Sigmoid colon (tissue), 4 donors: ENCODE measurements around the gene PRKAG2.

Experiments
- EP300 ChIP-seq, 4 donors: sonication (generic); formaldehyde crosslinking; IDR thresholded peaks; one replicate each; pipeline ENCODE4 v1.6.1; 2017; ENCODE audit warnings: antibody characterized with exemption in 4 of 4
- POLR2A ChIP-seq, 2 donors: fragments of 450-650 bp; IDR thresholded peaks; one replicate each; pipeline ENCODE4 v1.6.1; 2016; ENCODE audit warnings: antibody characterized with exemption in 2 of 2, mild to moderate bottlenecking in 2 of 2, moderate library complexity in 2 of 2
- TF ChIP-seq, protein P1 (sequence below), 4 experiments: fragments of 450-650 bp in 3 of 4; fragments of 200-600 bp in 1 of 4; IDR thresholded peaks; one replicate each; pipeline ENCODE4 v1.5.1; 2016 to 2019; ENCODE audit warnings: antibody characterized with exemption in 4 of 4, mild to moderate bottlenecking in 3 of 4, moderate library complexity in 2 of 4

GRCh38 chr7:151725844-151726651 is 150.9 kb downstream of the PRKAG2 start:
- TF ChIP-seq, protein P1, sequence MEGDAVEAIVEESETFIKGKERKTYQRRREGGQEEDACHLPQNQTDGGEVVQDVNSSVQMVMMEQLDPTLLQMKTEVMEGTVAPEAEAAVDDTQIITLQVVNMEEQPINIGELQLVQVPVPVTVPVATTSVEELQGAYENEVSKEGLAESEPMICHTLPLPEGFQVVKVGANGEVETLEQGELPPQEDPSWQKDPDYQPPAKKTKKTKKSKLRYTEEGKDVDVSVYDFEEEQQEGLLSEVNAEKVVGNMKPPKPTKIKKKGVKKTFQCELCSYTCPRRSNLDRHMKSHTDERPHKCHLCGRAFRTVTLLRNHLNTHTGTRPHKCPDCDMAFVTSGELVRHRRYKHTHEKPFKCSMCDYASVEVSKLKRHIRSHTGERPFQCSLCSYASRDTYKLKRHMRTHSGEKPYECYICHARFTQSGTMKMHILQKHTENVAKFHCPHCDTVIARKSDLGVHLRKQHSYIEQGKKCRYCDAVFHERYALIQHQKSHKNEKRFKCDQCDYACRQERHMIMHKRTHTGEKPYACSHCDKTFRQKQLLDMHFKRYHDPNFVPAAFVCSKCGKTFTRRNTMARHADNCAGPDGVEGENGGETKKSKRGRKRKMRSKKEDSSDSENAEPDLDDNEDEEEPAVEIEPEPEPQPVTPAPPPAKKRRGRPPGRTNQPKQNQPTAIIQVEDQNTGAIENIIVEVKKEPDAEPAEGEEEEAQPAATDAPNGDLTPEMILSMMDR (IDR thresholded peaks at IDR 0.05) = no peak
- no peak for TF ChIP-seq EP300 (IDR thresholded peaks at IDR 0.05)
- TF ChIP-seq POLR2A (IDR thresholded peaks at IDR 0.05) = no peak
